HL-60 (cell line): ENCODE measurements around the gene TBL1X.

Experiments
- GABPA ChIP-seq: IDR thresholded peaks from 2 replicates; pipeline ENCODE4 v1.6.1; 2012; ENCODE audit warnings: low read depth
- TF ChIP-seq, protein P1 (sequence below): IDR thresholded peaks from one replicate; pipeline ENCODE4 v1.5.1; 2011; ENCODE audit warnings: low read length, control low read depth, inconsistent platforms; ENCODE audit not compliant: insufficient read depth
- TF ChIP-seq, protein P2 (sequence below): IDR thresholded peaks from 2 replicates; pipeline ENCODE4 v1.6.1; 2012; ENCODE audit warnings: low read depth; ENCODE audit not compliant: insufficient replicate concordance

DNA sequence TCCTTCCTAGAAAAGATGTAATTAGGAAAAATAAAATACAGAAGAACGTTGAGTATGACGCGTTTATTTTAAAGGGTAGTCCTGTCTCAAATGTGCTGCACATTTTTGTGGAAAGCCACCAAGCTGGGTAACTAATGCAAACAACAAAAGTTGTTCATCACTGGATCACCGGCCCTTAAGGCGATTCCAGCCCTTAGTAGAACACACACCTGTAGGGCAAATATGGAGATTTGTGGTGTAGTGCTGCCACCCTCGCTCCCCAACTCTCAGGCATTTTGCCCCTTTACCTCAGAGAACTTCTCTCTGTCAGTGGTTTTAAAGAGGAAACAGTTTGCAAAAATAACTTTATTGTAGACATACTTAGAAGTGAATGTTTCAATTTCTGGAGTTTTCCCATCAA is 1.9 kb downstream of the TBL1X start:
- TF ChIP-seq, protein P1, sequence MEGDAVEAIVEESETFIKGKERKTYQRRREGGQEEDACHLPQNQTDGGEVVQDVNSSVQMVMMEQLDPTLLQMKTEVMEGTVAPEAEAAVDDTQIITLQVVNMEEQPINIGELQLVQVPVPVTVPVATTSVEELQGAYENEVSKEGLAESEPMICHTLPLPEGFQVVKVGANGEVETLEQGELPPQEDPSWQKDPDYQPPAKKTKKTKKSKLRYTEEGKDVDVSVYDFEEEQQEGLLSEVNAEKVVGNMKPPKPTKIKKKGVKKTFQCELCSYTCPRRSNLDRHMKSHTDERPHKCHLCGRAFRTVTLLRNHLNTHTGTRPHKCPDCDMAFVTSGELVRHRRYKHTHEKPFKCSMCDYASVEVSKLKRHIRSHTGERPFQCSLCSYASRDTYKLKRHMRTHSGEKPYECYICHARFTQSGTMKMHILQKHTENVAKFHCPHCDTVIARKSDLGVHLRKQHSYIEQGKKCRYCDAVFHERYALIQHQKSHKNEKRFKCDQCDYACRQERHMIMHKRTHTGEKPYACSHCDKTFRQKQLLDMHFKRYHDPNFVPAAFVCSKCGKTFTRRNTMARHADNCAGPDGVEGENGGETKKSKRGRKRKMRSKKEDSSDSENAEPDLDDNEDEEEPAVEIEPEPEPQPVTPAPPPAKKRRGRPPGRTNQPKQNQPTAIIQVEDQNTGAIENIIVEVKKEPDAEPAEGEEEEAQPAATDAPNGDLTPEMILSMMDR = no peak
- TF ChIP-seq, protein P2, sequence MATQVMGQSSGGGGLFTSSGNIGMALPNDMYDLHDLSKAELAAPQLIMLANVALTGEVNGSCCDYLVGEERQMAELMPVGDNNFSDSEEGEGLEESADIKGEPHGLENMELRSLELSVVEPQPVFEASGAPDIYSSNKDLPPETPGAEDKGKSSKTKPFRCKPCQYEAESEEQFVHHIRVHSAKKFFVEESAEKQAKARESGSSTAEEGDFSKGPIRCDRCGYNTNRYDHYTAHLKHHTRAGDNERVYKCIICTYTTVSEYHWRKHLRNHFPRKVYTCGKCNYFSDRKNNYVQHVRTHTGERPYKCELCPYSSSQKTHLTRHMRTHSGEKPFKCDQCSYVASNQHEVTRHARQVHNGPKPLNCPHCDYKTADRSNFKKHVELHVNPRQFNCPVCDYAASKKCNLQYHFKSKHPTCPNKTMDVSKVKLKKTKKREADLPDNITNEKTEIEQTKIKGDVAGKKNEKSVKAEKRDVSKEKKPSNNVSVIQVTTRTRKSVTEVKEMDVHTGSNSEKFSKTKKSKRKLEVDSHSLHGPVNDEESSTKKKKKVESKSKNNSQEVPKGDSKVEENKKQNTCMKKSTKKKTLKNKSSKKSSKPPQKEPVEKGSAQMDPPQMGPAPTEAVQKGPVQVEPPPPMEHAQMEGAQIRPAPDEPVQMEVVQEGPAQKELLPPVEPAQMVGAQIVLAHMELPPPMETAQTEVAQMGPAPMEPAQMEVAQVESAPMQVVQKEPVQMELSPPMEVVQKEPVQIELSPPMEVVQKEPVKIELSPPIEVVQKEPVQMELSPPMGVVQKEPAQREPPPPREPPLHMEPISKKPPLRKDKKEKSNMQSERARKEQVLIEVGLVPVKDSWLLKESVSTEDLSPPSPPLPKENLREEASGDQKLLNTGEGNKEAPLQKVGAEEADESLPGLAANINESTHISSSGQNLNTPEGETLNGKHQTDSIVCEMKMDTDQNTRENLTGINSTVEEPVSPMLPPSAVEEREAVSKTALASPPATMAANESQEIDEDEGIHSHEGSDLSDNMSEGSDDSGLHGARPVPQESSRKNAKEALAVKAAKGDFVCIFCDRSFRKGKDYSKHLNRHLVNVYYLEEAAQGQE = no peak
- TF ChIP-seq GABPA = no peak
